GM12872 (cell line): ENCODE results near the gene ANGPTL4.

Experiments
- CTCF ChIP-seq: IDR thresholded peaks from 3 replicates; pipeline ENCODE4 v1.5.1; 2011; ENCODE audit warnings: low read depth, mild to moderate bottlenecking, low read length, moderate library complexity; ENCODE audit not compliant: insufficient read depth

The ANGPTL4 gene

GRCh38 chr19:8393192-8393870 is 29.4 kb downstream of the ANGPTL4 start:
- no peak for TF ChIP-seq CTCF

GRCh38 chr19:8393871-8394250 is 29.9 kb downstream of the ANGPTL4 start:
- no peak for TF ChIP-seq CTCF

GRCh38 chr19:8395621-8396082 is 31.7 kb downstream of the ANGPTL4 start:
- no peak for TF ChIP-seq CTCF

GRCh38 chr19:8396185-8396562 is 32.2 kb downstream of the ANGPTL4 start:
- no peak for TF ChIP-seq CTCF

- peak; percentile 84 for TF ChIP-seq CTCF
Measured at GRCh38 chr19:8396563-8397203, 32.7 kb downstream of the ANGPTL4 start.

GRCh38 chr19:8397271-8397670 is 33.3 kb downstream of the ANGPTL4 start:
- TF ChIP-seq CTCF = 0 out of 3 replicates have a peak, but pooled peaks have one; percentile 5

GRCh38 chr19:8397746-8398310 is 33.9 kb downstream of the ANGPTL4 start:
- no peak for TF ChIP-seq CTCF
